ENCODE measurements around the gene GBP5.
"Not testable (repeated sequence)": the region's sequence is repeated elsewhere in the genome, so short reads cannot be mapped to it uniquely, and the experiment has no call there.

The GBP5 gene, protein sequence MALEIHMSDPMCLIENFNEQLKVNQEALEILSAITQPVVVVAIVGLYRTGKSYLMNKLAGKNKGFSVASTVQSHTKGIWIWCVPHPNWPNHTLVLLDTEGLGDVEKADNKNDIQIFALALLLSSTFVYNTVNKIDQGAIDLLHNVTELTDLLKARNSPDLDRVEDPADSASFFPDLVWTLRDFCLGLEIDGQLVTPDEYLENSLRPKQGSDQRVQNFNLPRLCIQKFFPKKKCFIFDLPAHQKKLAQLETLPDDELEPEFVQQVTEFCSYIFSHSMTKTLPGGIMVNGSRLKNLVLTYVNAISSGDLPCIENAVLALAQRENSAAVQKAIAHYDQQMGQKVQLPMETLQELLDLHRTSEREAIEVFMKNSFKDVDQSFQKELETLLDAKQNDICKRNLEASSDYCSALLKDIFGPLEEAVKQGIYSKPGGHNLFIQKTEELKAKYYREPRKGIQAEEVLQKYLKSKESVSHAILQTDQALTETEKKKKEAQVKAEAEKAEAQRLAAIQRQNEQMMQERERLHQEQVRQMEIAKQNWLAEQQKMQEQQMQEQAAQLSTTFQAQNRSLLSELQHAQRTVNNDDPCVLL

GRCh38 chr1:89272269-89273041 is at the start of gene GBP5:
Gene GBP5, minus strand, starts transcription at chr1:89272860. Its CDS starts 3,305 bp downstream, at chr1:89269555.
- not testable (repeated sequence) for DNase-seq (ENCODE audit: low spot score)

GRCh38 chr1:89322402-89322801 is 49.7 kb upstream of the GBP5 start:
- DNase-seq (ENCODE audit: low spot score) = no peak

DNA sequence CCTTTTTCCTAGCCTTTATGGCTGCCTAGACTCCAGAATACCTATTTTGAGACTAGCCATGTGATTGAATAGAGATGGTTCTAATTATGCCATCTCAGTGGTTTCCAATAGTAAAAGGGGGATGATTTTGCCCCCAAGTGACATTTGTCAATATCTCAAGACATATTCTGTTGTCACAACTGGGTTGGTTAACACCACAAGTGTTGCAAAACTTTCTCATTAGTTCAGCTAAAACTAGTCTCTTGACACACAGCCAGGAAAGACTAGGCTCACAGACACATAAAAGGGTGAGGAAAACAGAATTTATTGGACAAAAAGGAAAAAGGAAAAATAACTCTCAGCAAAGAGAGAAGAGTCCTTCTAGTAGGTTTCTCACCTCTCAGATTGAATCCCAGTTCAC is 39.9 kb upstream of the GBP5 start:
- DNase-seq (ENCODE audit: low spot score) = no peak

GRCh38 chr1:89311757-89312156 is 39.1 kb upstream of the GBP5 start:
- no peak for DNase-seq (ENCODE audit: low spot score)

DNA sequence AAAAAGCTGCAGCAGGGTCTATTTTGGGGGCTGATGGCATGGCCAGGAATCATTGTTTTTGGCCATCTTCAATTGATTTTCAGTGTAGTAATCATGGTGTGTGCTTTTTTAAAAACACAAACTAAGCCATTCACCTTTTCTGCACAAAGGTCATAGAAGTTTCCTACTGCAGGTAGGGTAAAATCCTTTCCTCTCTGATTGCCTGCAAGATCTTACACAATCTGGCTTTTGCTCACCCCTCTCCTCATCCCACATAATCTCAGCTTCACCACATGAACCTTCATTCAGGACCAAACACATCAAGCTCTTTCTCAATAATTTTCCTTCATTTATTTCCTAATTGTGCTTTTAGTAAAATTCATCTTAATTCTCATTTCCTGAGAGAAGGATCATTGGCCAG is 38.3 kb upstream of the GBP5 start:
- DNase-seq (ENCODE audit: low spot score) = no peak

DNA sequence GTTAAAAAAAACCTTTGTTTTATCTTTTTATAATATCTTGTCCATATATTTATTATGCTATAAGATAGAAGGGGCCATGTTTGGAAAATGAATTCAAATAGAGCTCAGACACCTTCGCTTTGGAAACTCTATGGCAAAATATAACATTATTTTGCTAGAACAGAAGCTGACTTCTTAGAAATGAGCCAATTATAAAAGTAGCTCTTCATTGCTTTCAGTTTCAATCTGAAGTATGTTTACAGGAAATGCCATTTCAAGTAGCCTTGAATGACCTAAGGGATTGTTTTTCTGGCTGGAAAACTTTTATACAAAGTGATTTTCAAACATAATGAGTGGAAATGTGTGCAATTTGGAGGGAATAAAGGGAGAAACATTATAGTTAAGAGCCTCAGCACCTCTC is 37.8 kb upstream of the GBP5 start:
- peak; percentile 11 for DNase-seq (ENCODE audit: low spot score)

DNA sequence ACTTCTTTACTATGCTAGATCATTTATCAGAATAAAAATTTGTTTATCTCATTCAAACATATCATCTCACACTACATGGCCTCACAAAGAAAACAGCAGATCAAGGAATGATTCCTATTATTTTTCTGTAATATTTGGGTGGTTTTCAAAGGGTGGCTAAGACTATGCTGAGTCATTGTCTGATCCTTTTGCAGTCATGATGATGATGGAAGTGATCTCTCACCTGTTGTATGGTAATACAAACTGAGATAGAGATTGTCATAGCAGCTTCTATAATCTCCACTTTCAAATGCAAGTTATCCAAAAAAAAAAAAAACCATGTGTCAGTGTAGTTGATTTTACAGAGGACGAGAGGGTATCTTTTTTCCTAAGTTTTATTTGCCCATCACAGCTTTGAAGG is 37.2 kb upstream of the GBP5 start:
- DNase-seq (ENCODE audit: low spot score) = no peak

- DNase-seq (ENCODE audit: low spot score) = no peak
Observed at GRCh38 chr1:89306273-89306672, 33.6 kb upstream of the GBP5 start.

DNA sequence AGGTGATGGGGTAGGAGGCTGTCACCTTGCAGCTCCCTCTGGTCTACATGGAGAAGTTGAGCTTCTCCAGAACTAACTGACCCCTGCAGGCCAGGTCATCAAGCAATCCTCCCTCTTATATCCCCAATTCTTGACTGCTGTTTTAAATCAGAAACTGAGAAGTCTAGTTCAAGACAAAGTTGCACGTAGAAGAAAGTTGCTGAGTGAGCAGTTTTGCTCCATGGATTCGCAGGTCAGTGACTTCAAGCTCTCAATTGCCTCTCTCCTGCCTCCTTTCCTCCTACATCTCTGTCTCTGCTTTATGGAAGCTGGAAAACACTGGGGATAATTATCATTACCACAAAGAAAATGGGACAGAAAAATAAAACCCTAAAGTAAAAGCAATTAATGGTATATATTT is 32.8 kb upstream of the GBP5 start:
- no peak for DNase-seq (ENCODE audit: low spot score)

- no peak for DNase-seq (ENCODE audit: low spot score)
Observed at GRCh38 chr1:89304572-89305230, 32.0 kb upstream of the GBP5 start.

DNA sequence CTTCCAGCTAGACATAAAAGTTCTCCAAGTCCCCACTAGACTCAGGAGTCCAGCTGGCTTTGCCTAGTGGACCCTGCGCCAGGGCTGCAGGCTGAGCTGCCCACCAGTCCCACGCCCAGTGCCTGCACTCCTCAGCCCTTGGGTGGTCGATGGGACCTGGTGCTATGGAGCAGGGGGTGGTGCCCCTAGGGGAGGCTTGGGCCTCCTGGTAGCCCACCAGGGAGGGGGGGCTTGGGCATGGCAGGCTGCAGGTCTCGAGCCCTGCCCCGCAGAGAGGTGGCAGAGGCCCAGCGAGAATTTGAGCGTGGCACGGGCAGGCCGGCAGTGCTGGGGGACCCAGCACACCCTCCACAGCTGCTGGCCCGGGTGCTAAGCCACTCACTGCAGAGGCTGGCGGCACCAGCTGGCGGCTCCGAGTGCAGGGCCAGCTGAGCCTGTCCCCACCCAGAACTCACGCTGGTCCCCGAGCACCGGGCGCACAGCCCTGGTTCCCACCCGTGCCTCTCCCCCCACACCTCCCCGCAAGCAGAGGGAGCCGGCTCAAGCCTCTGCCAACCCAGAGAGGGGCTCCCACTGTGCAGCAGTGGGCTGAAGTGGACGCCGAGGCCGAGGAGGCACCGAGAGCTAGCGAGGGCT is 30.2 kb upstream of the GBP5 start:
- DNase-seq (ENCODE audit: low spot score) = no peak

DNA sequence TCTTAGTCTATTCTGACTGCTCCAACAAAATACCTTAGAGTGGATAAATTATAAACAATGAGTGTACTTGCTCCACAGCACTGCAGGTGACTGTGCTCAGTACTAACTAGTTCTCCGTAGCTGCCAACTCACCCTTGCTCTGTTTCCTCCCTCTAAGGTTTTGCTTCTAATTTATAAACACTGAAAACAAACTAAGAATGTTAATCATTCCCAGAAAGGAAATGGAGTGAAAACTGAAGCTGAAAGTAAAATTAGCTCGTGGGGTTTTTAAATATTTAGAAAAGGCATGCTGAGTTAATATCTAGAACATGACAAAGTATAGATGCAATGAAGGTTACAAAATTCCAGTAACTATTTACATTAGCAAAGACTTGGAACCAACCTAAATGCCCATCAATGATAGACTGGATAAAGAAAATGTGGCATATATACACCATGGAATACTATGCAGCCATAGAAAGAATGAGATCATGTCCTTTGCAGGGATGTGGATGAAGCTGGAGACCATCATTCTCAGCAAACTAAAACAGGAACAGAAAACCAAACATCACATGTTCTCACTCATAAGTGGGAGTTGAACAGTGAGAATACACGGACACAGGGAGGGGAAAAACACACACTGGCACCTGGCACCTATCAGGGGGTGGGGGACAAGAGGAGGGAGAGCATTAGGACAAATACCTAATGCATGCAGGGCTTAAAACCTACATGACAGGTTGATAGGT is 27.2 kb upstream of the GBP5 start:
- not testable (repeated sequence) for DNase-seq (ENCODE audit: low spot score)

DNA sequence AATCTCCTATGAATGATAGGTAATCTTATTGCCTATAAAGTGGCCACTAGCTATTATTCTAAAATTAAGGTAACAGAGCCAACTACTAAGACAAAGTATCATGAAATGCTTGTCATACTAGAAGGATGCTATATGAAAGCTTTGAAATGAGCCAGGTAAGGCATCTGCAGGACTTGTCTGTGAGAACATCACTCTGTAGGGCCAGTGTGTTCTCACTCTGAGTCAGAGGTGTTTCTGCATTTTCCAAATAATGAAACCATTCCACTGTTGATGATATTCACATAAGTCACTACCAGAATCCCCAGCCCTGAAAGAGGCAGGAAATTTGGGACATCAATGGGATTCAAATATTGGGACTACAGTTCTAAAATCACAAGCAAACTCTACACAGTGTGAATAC is 25.8 kb upstream of the GBP5 start:
- no peak for DNase-seq (ENCODE audit: low spot score)

DNA sequence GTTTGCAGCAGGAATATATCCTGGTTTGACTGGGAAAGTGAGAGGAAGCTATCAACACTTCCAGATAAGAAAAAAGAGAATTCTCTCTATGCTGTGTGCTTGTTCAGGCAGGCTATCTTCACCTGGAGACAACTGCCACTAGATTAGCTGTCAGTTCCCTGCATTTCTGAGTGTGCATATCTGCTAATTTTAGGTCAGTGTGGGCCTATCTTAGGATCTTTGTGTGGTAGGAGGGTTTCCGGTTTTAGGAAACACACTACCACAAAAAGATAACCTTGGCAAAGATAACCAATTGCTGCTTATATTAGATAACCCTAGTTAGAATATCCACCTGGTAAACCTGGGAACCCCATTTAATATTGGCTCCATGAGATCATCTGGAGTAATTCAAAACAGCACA is 22.5 kb upstream of the GBP5 start:
- no peak for DNase-seq (ENCODE audit: low spot score)

GRCh38 chr1:89291276-89291675 is 18.6 kb upstream of the GBP5 start:
- DNase-seq (ENCODE audit: low spot score) = no peak

DNA sequence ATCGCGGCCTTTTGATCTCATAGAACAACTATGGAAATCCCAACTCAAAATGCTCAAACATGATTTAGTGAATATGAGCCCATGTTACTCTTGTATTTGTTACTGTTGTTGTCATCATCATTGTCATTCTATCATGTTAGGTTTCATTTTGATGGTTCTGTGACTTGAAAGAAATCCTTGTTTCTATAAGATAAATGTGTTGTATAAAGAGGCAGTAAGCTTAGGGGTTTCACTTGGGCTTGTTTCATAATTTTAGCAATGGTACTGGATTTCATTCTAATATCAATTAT is 15.3 kb upstream of the GBP5 start:
- DNase-seq (ENCODE audit: low spot score) = no peak

DNA sequence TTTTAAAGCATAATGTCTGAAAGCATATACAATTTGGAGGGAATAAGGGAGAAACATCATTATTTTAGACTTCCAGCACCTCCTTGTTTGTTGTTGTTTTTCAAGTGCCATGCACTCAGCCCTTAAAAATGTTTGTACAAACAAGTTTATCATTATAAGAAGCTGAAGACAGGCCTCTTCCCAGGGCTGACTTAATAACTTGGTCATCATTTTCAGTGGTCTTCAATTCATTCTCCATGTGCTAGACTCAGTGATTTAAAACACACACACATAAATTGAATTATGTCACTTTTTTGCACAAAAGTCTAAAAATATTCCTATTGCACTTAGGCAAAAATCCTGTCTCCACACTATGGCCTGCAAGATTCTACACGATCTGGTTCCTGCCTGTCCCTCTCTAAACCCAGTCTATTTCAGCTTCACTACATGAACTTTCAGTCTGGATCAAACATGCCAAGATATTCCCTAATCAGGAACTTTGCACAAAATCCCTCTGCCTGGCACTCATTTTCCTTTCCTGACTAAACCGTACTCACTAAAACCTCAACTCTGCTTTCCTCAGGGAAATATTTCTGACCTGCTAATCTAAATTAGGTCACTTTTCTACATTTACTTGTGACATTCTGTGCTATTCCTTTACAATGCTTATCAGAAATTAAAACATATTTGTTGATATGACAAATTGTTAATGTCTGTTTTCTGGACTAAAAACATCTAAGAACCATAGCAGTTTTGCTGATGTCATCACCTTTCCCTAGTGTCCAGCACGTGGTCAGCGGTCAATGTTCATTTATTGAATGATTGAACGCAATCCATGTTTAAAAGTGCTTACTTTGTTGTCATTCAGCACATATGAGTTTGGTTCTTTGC is 14.8 kb upstream of the GBP5 start:
- no peak for DNase-seq (ENCODE audit: low spot score)

DNA sequence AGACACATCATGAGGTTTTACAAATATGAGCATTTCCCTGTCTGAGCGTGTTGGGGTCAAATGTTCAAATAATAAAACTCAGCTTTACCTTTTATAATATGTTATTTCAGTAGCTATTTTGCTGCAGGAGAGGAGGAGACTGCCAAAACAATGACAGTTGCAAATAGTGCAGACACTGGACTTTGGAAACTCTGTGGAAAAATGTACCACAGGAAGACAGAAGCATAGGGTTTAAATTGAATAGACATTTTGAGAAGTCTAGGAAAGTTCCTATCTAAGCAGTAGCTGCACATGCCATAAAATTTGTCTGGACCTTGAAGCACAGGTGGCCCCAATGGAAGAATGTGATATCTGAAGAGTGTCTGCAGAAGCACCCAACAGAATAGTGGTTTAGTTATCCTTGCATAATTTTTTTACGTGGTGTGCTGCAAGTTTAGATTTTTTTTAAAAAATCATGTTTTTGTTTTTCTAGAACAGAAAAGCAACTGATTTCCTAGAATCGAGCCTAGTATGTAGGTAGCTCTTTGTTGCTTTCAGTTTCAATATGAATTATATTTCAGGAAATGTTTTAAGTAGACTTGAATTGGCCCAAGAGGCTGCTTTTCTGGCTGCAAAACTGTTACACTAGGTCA is 14.0 kb upstream of the GBP5 start:
- DNase-seq (ENCODE audit: low spot score) = peak; percentile 21

DNA sequence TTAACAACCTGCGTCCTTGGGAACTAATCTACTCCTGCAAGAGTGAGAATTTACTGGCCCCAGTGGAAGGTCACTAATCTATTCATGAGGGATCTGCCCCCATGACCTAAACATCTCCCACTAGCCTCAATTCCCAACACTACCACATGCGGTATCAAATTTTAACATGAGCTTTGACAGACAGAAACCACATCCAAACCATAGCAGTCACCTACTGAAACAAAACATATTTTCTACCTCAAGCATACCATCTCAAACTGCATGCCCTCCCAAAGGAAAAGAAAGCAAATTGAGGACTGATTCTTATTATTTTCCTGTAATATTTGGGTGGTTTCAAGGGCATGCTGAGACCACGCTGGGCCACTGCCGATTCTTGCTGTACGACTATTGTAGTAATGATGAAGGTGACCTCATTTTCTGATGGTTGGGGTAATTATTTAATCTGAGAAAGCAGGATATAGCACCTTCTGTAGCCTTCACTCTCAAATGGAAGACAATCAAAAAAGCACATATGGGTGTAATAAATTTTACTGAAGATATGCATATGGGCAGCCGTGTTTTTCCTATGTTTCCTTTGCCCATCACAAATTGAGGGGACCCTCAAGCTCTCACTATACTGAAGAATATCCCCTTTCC is 13.2 kb upstream of the GBP5 start:
- no peak for DNase-seq (ENCODE audit: low spot score)
